Loucy (cell line): ENCODE results near the gene DDR2.
"Not testable (repeated sequence)": the region's sequence is repeated elsewhere in the genome, so short reads cannot be mapped to it uniquely, and the experiment has no call there.

ENCODE experiments used
- EZH2phosphoT487 ChIP-seq: fragments of 200-600 bp; IDR thresholded peaks from 2 replicates; pipeline ENCODE4 v1.6.1; 2018; ENCODE audit warnings: antibody characterized with exemption, mild to moderate bottlenecking, moderate library complexity, borderline replicate concordance
- TF ChIP-seq, protein P1 (sequence below): fragments of 200-600 bp; sonication (generic); conservative IDR thresholded peaks from 2 replicates; pipeline ENCODE4 v1.5.1; 2014; ENCODE audit warnings: mild to moderate bottlenecking, antibody characterized with exemption, low read length

DNA sequence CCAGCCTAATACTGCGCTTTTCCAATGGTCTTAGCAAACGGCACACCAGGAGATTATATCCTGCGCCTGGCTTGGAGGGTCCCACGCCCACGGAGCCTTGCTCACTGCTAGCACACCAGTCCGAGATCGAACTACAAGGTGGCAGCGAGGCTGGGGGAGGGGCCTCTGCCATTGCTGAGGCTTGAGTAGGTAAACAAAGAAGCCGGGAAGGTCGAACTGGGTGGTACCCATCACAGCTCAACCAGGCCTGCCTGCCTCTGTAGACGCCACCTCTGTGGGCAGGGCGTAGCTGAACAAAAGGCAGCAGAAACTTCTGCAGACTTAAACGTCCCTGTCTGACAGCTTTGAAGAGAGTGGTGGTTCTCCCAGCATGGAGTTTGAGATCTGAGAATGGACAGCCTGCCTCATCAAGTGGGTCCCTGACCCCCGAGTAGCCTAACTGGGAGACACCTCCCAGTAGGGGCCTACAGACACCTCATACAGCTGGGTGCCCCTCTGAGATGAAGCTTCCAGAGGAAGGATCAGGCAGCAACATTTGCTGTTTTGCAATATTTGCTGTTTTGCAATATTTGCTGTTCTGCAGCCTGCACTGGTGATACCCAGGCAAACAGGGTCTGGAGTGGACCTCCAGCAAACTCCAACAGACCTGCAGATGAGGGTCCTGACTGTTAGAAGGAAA, 114.1 kb downstream of the DDR2 start:
- TF ChIP-seq, protein P1, sequence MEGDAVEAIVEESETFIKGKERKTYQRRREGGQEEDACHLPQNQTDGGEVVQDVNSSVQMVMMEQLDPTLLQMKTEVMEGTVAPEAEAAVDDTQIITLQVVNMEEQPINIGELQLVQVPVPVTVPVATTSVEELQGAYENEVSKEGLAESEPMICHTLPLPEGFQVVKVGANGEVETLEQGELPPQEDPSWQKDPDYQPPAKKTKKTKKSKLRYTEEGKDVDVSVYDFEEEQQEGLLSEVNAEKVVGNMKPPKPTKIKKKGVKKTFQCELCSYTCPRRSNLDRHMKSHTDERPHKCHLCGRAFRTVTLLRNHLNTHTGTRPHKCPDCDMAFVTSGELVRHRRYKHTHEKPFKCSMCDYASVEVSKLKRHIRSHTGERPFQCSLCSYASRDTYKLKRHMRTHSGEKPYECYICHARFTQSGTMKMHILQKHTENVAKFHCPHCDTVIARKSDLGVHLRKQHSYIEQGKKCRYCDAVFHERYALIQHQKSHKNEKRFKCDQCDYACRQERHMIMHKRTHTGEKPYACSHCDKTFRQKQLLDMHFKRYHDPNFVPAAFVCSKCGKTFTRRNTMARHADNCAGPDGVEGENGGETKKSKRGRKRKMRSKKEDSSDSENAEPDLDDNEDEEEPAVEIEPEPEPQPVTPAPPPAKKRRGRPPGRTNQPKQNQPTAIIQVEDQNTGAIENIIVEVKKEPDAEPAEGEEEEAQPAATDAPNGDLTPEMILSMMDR = not testable (repeated sequence)
- TF ChIP-seq EZH2phosphoT487 = not testable (repeated sequence)
